Stomach (tissue), 9 donors: ENCODE results near the gene HOXB6. TPM values are rescaled to one million over a fixed set of nuclear protein-coding genes. Genes with fewer than 3 reads are reported as not detected.

Experiments
- DNase-seq, 2 donors: peaks; one replicate each; pipeline versions ENCODE4 v3.0.0 to v3.0.0-alpha.2; 2013 to 2019
- H3K27ac ChIP-seq, 5 donors: fragments of 200-600 bp in 4 of 5; sonication (generic) in 4 of 5; one replicate each; pipeline ENCODE4 v1.5.1; 2013 to 2019; ENCODE audit warnings: mild to moderate bottlenecking in 1 of 5, moderate library complexity in 1 of 5
- H3K27me3 ChIP-seq, 3 donors: fragments of 200-600 bp; sonication (generic); one replicate each; pipeline ENCODE4 v1.5.1; 2017 to 2019; ENCODE audit warnings: mixed run types in 1 of 3
- H3K36me3 ChIP-seq, 4 donors: fragments of 200-600 bp; sonication (generic); 1 replicate in 3 of 4; 2 replicates in 1 of 4; pipeline ENCODE4 v1.5.1; 2016 to 2019
- H3K4me1 ChIP-seq, 4 donors: fragments of 200-600 bp; sonication (generic); one replicate each; pipeline ENCODE4 v1.5.1; 2016 to 2019
- H3K4me3 ChIP-seq, 4 donors: fragments of 200-600 bp; sonication (generic) in 3 of 4; one replicate each; pipeline ENCODE4 v1.5.1; 2016 to 2019; ENCODE audit warnings: mild to moderate bottlenecking in 1 of 4
- H3K9me3 ChIP-seq, 4 donors: fragments of 200-600 bp; sonication (generic); one replicate each; pipeline ENCODE4 v1.5.1; 2016 to 2019
- CTCF ChIP-seq, 7 experiments: fragments of 450-650 bp in 4 of 7; fragments of 200-600 bp in 3 of 7; sonication (generic) in 3 of 7; IDR thresholded peaks; one replicate each; pipeline ENCODE4 v1.5.1; 2016 to 2019; ENCODE audit warnings: antibody characterized with exemption in 7 of 7, control low read depth in 2 of 7, mild to moderate bottlenecking in 1 of 7
- EP300 ChIP-seq: sonication (generic); formaldehyde crosslinking; IDR thresholded peaks from one replicate; pipeline ENCODE4 v1.6.1; 2017; ENCODE audit warnings: antibody characterized with exemption
- POLR2A ChIP-seq, 4 donors: fragments of 450-650 bp; IDR thresholded peaks; one replicate each; pipeline ENCODE4 v1.6.1; 2016; ENCODE audit warnings: antibody characterized with exemption in 4 of 4, control low read depth in 2 of 4, mild to moderate bottlenecking in 1 of 4, moderate library complexity in 1 of 4
- POLR2AphosphoS5 ChIP-seq, 3 donors: sonication (generic); formaldehyde crosslinking; IDR thresholded peaks; one replicate each; pipeline ENCODE4 v1.6.1; 2016; ENCODE audit warnings: antibody characterized with exemption in 3 of 3
- WGBS, 5 donors: extraction: QIAGEN DNeasy Blood & Tissue Kit in 3 of 5; methylation state at CpG; one replicate each; pipeline versions ENCODE4 v1.1.5 to v1.1.7; 2013 to 2018; 5-methylcytosine and 5-hydroxymethylcytosine counted together
- intact Hi-C: fragments of 100-400 bp; cut with DNase I; formaldehyde crosslinking; loops from one replicate; pipeline ENCODE4 v1.15.1; 2023; ENCODE audit warnings: low total_unique reads
- polyA plus RNA-seq, 3 donors: library from polyadenylated mRNA; stranded (reverse); fragments of 200-250 nt; gene quantifications; one replicate each; pipeline ENCODE4 v1.2.3, GENCODE V29; 2013
- total RNA-seq, 5 donors: library from RNA; depleted of rRNA; stranded (reverse); fragments of >200 nt; gene quantifications; one replicate each; pipeline versions ENCODE4 v1.1.0 to v1.2.3, GENCODE V29; 2014 to 2016
- donor health status: healthy with polysubstance abuse.
- donor health status: Bipolar disorder and iron deficiency.
- donor health status: healthy.

The HOXB6 gene
- total and polyA plus RNA-seq, 8 donors: 4.2 to 150 (median 10.9) TPM

GRCh38 chr17:48570325-48571023 lies 34.3 kb downstream of the HOXB6 start:
- Histone ChIP-seq H3K9me3 (no peaks in the 10 kb centered on the region), H3K27ac (peak overlapping the region; percentile 22 to 95 (median 93)), H3K27me3 (peaks cover 0 to 100% (median 52%) of the 10 kb centered on the region in 3 donors), H3K4me1 (peaks cover 11 to 87% (median 53%) of the 10 kb centered on the region in 4 donors), H3K36me3 (no peaks in the 10 kb centered on the region), H3K4me3 (peak overlapping the region; percentile 27 to 57 (median 38))
- 14 to 19% (median 16%) methylated on average over 18 to 19 of the region's 19 CpGs for WGBS, 5 donors
- TF ChIP-seq CTCF (IDR thresholded peaks at IDR 0.05): no peak
- TF ChIP-seq POLR2A (IDR thresholded peaks at IDR 0.05): no peak
- TF ChIP-seq EP300: no peak
- no peak for TF ChIP-seq POLR2AphosphoS5 (IDR thresholded peaks at IDR 0.05)
- intact Hi-C loops: no loop called here
- DNase-seq: no peak

GRCh38 chr17:48569674-48570324 lies 35.0 kb downstream of the HOXB6 start:
- intact Hi-C loops: no loop called here
- H3K4me3 ChIP-seq: peak overlapping the region; percentile 27 to 57 (median 38)
- no peak for DNase-seq
- H3K4me1 ChIP-seq: peaks cover 11 to 89% (median 56%) of the 10 kb centered on the region in 4 donors
- H3K9me3 ChIP-seq: no peaks in the 10 kb centered on the region
- no peaks in the 10 kb centered on the region for H3K36me3 ChIP-seq
- peaks cover 0 to 100% (median 45%) of the 10 kb centered on the region in 3 donors for H3K27me3 ChIP-seq
- TF ChIP-seq CTCF (IDR thresholded peaks at IDR 0.05): no peak
- TF ChIP-seq POLR2A (IDR thresholded peaks at IDR 0.05): no peak
- TF ChIP-seq EP300: no peak
- no peak for TF ChIP-seq POLR2AphosphoS5 (IDR thresholded peaks at IDR 0.05)
- WGBS, 5 donors: 23 to 32% (median 30%) methylated on average over 6 of the region's 6 CpGs
- H3K27ac ChIP-seq: peak overlapping the region; percentile 51 to 95 (median 93)

- H3K36me3 ChIP-seq: no peaks in the 10 kb centered on the region
- WGBS, 5 donors: 12 to 34% (median 23%) methylated on average over 3 of the region's 3 CpGs
- TF ChIP-seq POLR2AphosphoS5 (IDR thresholded peaks at IDR 0.05) (no peak), POLR2A (IDR thresholded peaks at IDR 0.05) (no peak), CTCF (IDR thresholded peaks at IDR 0.05) (no peak), EP300 (no peak)
- H3K4me3 ChIP-seq: peak overlapping the region; percentile 27 to 57 (median 34)
- H3K4me1 ChIP-seq: peaks cover 17 to 90% (median 57%) of the 10 kb centered on the region in 4 donors
- peak overlapping the region; percentile 14 to 95 (median 93) for H3K27ac ChIP-seq
- intact Hi-C loops: no loop called here
- H3K27me3 ChIP-seq: peaks cover 0 to 100% (median 46%) of the 10 kb centered on the region in 3 donors
- no peak for DNase-seq
- no peaks in the 10 kb centered on the region for H3K9me3 ChIP-seq
Observed at GRCh38 chr17:48569240-48569582, 35.6 kb downstream of the HOXB6 start.

DNA sequence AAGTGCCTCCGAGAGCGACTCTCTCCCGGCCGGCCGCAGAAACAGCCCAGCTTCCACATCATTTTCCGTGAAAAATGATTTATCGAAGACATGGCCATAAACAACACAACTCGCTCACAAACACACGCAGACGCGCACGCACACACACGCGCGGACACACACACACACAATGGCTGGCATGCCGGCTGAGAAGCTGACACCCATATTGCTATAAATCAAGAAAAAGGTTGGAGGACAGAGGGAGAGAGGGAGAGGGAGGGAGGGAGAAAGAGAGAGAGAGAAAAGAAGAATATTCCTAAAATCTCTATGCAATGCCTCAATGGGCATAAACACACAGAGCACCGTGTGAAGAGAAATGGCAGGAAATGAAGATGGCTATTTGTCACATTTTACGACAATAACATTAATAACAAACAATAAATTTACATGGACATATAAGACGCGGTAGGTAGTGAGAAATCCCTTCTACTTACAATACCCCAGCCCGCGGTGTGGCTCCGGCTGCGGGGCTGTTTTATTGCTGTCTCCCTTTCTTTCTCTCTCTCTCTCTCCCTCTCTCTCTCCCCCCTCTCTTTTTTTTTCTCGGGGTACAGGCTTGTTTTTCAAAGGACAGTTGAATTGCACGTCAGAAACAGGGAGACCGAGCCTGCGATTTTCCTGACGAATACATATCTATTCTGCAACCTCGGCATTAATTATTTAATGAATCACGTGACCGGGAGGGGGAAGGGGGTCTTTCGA lies 36.1 kb downstream of the HOXB6 start:
- no peaks in the 10 kb centered on the region for H3K9me3 ChIP-seq
- H3K36me3 ChIP-seq: no peaks in the 10 kb centered on the region
- peaks cover 18 to 94% (median 59%) of the 10 kb centered on the region in 4 donors for H3K4me1 ChIP-seq
- H3K27ac ChIP-seq: peak overlapping the region; percentile 14 to 95 (median 93)
- DNase-seq: no peak
- TF ChIP-seq POLR2A (IDR thresholded peaks at IDR 0.05) (no peak), EP300 (no peak), CTCF (IDR thresholded peaks at IDR 0.05) (no peak), POLR2AphosphoS5 (IDR thresholded peaks at IDR 0.05) (no peak)
- H3K4me3 ChIP-seq: peak overlapping the region; percentile 27 to 57 (median 34)
- intact Hi-C loops: no loop called here
- 15 to 21% (median 19%) methylated on average over 33 of the region's 33 CpGs for WGBS, 5 donors
- H3K27me3 ChIP-seq: peaks cover 0 to 100% (median 47%) of the 10 kb centered on the region in 3 donors
